Epithelial cell of esophagus (primary cell): ENCODE measurements around the gene PCDHB5.
"Not testable (repeated sequence)": the region's sequence is repeated elsewhere in the genome, so short reads cannot be mapped to it uniquely, and the experiment has no call there.

Experiments used
- DNase-seq: peaks from one replicate; pipeline ENCODE4 v3.0.0; 2010; ENCODE audit warnings: low read depth
- H3K4me3 ChIP-seq: 2 replicates; pipeline ENCODE4 v1.5.1; 2011; ENCODE audit warnings: mild to moderate bottlenecking, low read length, control low read depth
- CTCF ChIP-seq: IDR thresholded peaks from 2 replicates; pipeline ENCODE4 v1.5.1; 2011; ENCODE audit warnings: low read depth, mild to moderate bottlenecking, low read length, control low read depth, inconsistent platforms; ENCODE audit not compliant: insufficient read depth; ENCODE audit errors: missing control alignments

Gene PCDHB5

GRCh38 chr5:141149812-141150211, 14.8 kb downstream of the PCDHB5 start, which contains the start of gene PCDHB6:
Gene PCDHB6 (plus strand): TSS chr5:141150057. CDS start chr5:141150258, 201 bp downstream.
- TF ChIP-seq CTCF = no peak
- DNase-seq = peak; percentile 1
- H3K4me3 ChIP-seq = no peak within 1 kb of the TSS

GRCh38 chr5:141150224-141150992, 15.4 kb downstream of the PCDHB5 start:
- no peak for TF ChIP-seq CTCF
- DNase-seq = no peak

GRCh38 chr5:141150993-141151325, 16.0 kb downstream of the PCDHB5 start:
- DNase-seq = no peak
- TF ChIP-seq CTCF = no peak
- no peak overlapping the region for H3K4me3 ChIP-seq

More at GRCh38 chr5:141150224-141150992, 15.4 kb downstream of the PCDHB5 start:
- no peak overlapping the region for H3K4me3 ChIP-seq

GRCh38 chr5:141151632-141152031, 16.6 kb downstream of the PCDHB5 start:
- DNase-seq = not testable (repeated sequence)

GRCh38 chr5:141152096-141152495, 17.1 kb downstream of the PCDHB5 start:
- not testable (repeated sequence) for H3K4me3 ChIP-seq, DNase-seq

More at GRCh38 chr5:141151632-141152031, 16.6 kb downstream of the PCDHB5 start:
- not testable (repeated sequence) for H3K4me3 ChIP-seq

GRCh38 chr5:141155540-141156374, 20.8 kb downstream of the PCDHB5 start:
- DNase-seq = no peak
- H3K4me3 ChIP-seq = no peak overlapping the region
- TF ChIP-seq CTCF = no peak

GRCh38 chr5:141157356-141157755, 22.4 kb downstream of the PCDHB5 start:
- DNase-seq, H3K4me3 ChIP-seq: not testable (repeated sequence)

- not testable (repeated sequence) for H3K4me3 ChIP-seq, DNase-seq
These were observed 22.9 kb downstream of the PCDHB5 start for GRCh38 chr5:141157901-141158300.
